Mucosa of rectum (tissue), 2 donors: Measurements from ENCODE around the gene CELF5.
"Not testable (repeated sequence)": the region's sequence is repeated elsewhere in the genome, so short reads cannot be mapped to it uniquely, and the experiment has no call there.

Experiments
- H3K27ac ChIP-seq, 2 donors: one replicate each; pipeline ENCODE4 v1.7.0; 2013; ENCODE audit warnings: inconsistent platforms in 2 of 2, low read depth in 2 of 2, low read length in 2 of 2
- H3K27me3 ChIP-seq, 2 donors: one replicate each; pipeline ENCODE4 v1.7.0; 2013; ENCODE audit warnings: low read length in 2 of 2; ENCODE audit not compliant: control insufficient read depth in 2 of 2, insufficient read depth in 2 of 2
- H3K36me3 ChIP-seq, 2 donors: one replicate each; pipeline ENCODE4 v1.7.0; 2013; ENCODE audit warnings: low read length in 2 of 2; ENCODE audit not compliant: control insufficient read depth in 2 of 2, insufficient read depth in 2 of 2
- H3K4me1 ChIP-seq, 2 donors: one replicate each; pipeline ENCODE4 v1.7.0; 2013; ENCODE audit warnings: low read length in 2 of 2, mild to moderate bottlenecking in 1 of 2; ENCODE audit not compliant: control insufficient read depth in 2 of 2, insufficient read depth in 2 of 2
- H3K4me3 ChIP-seq, 2 donors: one replicate each; pipeline ENCODE4 v1.7.0; 2013; ENCODE audit warnings: low read length in 2 of 2
- H3K9ac ChIP-seq, 2 donors: one replicate each; pipeline ENCODE4 v1.7.0; 2013; ENCODE audit warnings: low read length in 2 of 2, low read depth in 1 of 2, mild to moderate bottlenecking in 1 of 2
- H3K9me3 ChIP-seq, 2 donors: one replicate each; pipeline ENCODE4 v1.7.0; 2013; ENCODE audit warnings: low read length in 2 of 2; ENCODE audit not compliant: control insufficient read depth in 2 of 2
- donor health status: healthy.
- donor health status: Normal muscosa, but diverticular disease.

Gene CELF5

DNA sequence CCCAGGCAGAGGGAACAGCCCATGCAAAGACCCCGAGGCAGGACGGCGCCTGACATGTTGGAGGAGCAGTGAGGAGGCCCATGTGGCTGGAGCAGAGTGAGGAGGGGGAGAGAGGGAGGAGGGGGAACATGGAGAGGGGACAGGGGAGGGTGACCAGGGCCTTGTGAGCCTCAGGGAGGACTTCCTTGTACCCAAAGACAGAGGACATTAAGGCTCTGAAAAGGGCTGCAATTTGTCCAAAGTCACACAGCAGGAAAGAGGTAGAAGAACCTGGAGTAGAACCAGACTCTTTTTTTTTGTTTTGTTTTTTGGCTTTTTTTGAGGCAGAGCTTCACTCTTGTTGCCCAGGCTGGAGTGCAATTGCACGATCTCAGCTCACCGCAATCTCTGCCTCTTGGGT is 67.2 kb downstream of the CELF5 start:
- Histone ChIP-seq H3K27ac (no peak overlapping the region), H3K4me1 (peaks cover 0 to 5% of the 10 kb centered on the region in 2 donors), H3K4me3 (no peak overlapping the region), H3K27me3 (no peaks in the 10 kb centered on the region), H3K9me3 (no peaks in the 10 kb centered on the region), H3K36me3 (no peaks in the 10 kb centered on the region), H3K9ac (no peak overlapping the region)

- H3K36me3 ChIP-seq, result no peaks in the 10 kb centered on the region
- H3K27ac ChIP-seq, result no peak overlapping the region
- H3K4me1 ChIP-seq, result peaks cover 0 to 5% of the 10 kb centered on the region in 2 donors
- H3K9ac ChIP-seq, result no peak overlapping the region
- H3K9me3 ChIP-seq, result no peaks in the 10 kb centered on the region
- H3K27me3 ChIP-seq, result no peaks in the 10 kb centered on the region
- no peak overlapping the region for H3K4me3 ChIP-seq
These were observed 68.6 kb downstream of the CELF5 start for GRCh38 chr19:3292958-3293529.

DNA sequence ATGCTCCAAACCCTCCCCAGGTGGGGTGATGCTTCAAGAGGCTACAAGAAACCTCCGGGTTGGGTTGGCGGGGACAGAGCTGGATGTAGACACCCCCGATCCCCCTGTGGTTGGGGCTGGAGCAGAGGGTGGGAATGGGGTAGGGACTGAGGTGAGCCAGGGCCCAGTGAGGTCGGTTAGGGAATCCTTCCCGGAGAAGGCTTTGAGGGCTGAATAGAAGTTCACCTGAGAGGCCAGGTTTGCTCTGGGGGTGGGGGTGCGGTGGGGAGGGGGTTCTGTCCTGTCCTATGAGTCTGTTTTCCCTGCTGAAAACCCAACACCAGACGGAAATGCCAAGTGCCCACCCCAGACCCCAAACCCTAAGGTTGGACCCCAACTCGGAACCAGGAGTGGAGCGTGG is 69.1 kb downstream of the CELF5 start:
- Histone ChIP-seq H3K4me1 (peaks cover 0 to 5% of the 10 kb centered on the region in 2 donors), H3K9ac (no peak overlapping the region), H3K27ac (no peak overlapping the region), H3K27me3 (no peaks in the 10 kb centered on the region), H3K36me3 (no peaks in the 10 kb centered on the region), H3K9me3 (no peaks in the 10 kb centered on the region), H3K4me3 (no peak overlapping the region)

GRCh38 chr19:3294080-3294850 is 69.8 kb downstream of the CELF5 start:
- no peak overlapping the region for H3K27ac ChIP-seq
- H3K27me3 ChIP-seq, result no peaks in the 10 kb centered on the region
- H3K36me3 ChIP-seq, result no peaks in the 10 kb centered on the region
- H3K9me3 ChIP-seq, result no peaks in the 10 kb centered on the region
- H3K4me1 ChIP-seq, result peaks cover 0 to 5% of the 10 kb centered on the region in 2 donors
- no peak overlapping the region for H3K4me3 ChIP-seq
- no peak overlapping the region for H3K9ac ChIP-seq

- Histone ChIP-seq H3K9ac (no peak overlapping the region), H3K36me3 (no peaks in the 10 kb centered on the region), H3K9me3 (no peaks in the 10 kb centered on the region), H3K27ac (no peak overlapping the region), H3K4me1 (peaks cover 0 to 5% of the 10 kb centered on the region in 2 donors), H3K27me3 (no peaks in the 10 kb centered on the region), H3K4me3 (no peak overlapping the region)
These were observed 71.1 kb downstream of the CELF5 start for GRCh38 chr19:3295581-3295980.

DNA sequence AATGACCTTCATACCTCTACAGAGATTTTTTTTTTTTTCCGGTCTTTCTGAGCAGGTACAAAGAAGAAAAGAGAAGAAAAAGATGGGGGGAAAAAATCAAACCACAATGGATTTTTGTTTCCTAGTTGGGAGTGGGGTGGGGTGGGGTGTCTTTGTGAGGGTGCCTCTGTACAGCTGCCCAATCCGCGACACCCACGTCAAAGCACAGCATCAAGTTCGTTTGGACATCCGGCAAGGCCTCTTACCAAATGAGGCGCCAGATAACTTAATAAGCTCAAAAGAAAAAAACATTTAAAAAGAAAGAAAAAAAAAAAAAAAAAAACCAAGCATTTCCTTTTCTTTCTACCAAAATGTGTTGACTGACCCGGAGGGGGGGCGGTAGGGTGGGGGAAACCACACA is 71.6 kb downstream of the CELF5 start:
- Histone ChIP-seq H3K9me3 (no peaks in the 10 kb centered on the region), H3K27me3 (no peaks in the 10 kb centered on the region), H3K4me1 (peaks cover 0 to 5% of the 10 kb centered on the region in 2 donors), H3K27ac (no peak overlapping the region), H3K4me3 (no peak overlapping the region), H3K9ac (no peak overlapping the region), H3K36me3 (no peaks in the 10 kb centered on the region)

DNA sequence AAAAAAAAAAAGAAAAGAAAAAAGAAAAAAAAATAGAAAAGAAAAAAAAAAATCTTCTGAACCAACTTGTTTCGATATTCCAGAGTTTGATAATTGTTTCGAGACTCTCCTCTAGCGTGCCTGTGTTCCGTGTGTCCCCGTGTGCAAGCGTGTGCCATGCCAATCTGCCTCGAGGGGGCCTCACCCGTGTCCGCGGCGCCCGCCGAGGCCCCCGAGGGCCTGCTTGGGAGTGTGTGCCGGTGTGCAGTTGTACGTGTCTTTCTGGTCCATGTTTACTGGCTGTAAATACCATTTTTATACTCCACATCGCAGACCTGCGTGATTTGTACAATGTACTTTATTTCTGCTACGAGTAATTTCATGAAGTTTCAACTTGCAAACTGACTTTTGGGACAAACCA is 72.0 kb downstream of the CELF5 start:
- no peak overlapping the region for H3K27ac ChIP-seq
- no peak overlapping the region for H3K9ac ChIP-seq
- no peaks in the 10 kb centered on the region for H3K36me3 ChIP-seq
- no peaks in the 10 kb centered on the region for H3K27me3 ChIP-seq
- H3K9me3 ChIP-seq, result no peaks in the 10 kb centered on the region
- H3K4me1 ChIP-seq, result peaks cover 0 to 5% of the 10 kb centered on the region in 2 donors
- H3K4me3 ChIP-seq, result no peak overlapping the region

DNA sequence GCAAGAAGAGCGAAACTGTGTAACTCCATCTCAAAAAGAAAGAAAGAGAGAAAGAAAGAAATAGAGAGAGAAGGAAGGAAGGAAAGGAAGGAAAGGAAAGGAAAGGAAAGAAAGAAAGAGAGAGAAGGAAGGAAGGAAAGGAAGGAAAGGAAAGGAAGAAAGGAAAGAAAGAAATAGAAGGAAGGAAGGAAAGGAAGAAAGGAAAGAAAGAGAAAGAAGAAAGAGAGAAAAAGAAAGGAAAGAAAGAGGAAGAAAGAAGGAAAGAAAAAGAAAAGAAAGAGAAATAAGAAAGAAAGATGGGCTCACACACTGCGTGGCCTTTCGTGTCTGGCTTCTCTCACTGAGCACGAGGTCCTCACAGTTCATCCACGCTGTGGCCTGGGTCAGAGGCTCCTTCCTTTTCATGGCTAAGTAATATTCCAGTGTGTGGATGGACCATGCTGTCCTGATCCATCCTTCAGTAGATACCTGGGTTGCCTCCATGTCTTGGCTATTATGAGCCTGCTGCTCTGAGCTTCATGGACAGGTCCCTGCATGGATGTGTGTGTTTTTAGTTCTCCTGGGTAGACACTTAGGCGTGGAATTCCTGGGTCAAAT is 74.5 kb downstream of the CELF5 start:
- Histone ChIP-seq H3K36me3 (no peaks in the 10 kb centered on the region), H3K4me1 (no peaks in the 10 kb centered on the region), H3K27me3 (peaks cover 2 to 8% of the 10 kb centered on the region in 2 donors), H3K9me3 (peaks cover 0 to 4% of the 10 kb centered on the region in 2 donors), H3K27ac (no peak overlapping the region), H3K4me3 (no peak overlapping the region), H3K9ac (no peak overlapping the region)

DNA sequence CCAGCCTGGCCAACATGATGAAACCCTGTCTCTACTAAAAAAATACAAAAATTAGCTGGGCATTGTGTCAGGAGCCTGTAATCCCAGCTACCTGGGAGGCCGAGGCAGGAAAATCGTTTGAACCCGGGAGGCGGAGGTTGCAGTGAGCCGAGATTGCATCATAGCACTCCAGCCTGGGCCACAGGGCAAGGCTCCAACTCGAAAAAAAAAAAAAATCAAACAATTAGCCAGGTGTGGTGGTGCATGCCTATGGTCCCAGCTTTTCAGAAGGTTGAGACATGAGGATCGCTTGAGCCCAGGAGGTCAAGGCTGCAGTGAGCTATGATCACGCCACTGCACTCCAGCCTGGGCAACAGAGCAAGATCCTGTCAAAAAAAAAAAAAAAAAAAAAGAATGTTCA is 76.1 kb downstream of the CELF5 start:
- H3K9ac ChIP-seq, H3K4me3 ChIP-seq, H3K4me1 ChIP-seq, H3K36me3 ChIP-seq, H3K27ac ChIP-seq, H3K27me3 ChIP-seq, H3K9me3 ChIP-seq: not testable (repeated sequence)

GRCh38 chr19:3302755-3303154 is 78.3 kb downstream of the CELF5 start:
- Histone ChIP-seq H3K9me3 (peaks cover 0 to 4% of the 10 kb centered on the region in 2 donors), H3K4me3 (no peak overlapping the region), H3K36me3 (no peaks in the 10 kb centered on the region), H3K27me3 (peaks cover 4 to 8% of the 10 kb centered on the region in 2 donors), H3K9ac (no peak overlapping the region), H3K4me1 (no peaks in the 10 kb centered on the region), H3K27ac (no peak overlapping the region)
